Breast epithelium (tissue), 4 donors: ENCODE data around the gene ZSWIM7. TPM values are rescaled to one million over a fixed set of nuclear protein-coding genes. Genes with fewer than 3 reads are reported as not detected.

Source experiments
- DNase-seq, 2 donors: peaks; one replicate each; pipeline ENCODE4 v3.0.0-alpha.2; 2019; ENCODE audit warnings: low spot score in 2 of 2
- H3K27ac ChIP-seq, 2 donors: fragments of 200-600 bp; sonication (generic) in 1 of 2; one replicate each; pipeline ENCODE4 v1.5.1; 2016 to 2019; ENCODE audit warnings: mild to moderate bottlenecking in 1 of 2
- H3K27me3 ChIP-seq, 2 donors: fragments of 200-600 bp; sonication (generic) in 1 of 2; one replicate each; pipeline versions ENCODE4 v1.5.1 to v1.6.0; 2017 to 2019; ENCODE audit warnings: control low read depth in 1 of 2, mild to moderate bottlenecking in 1 of 2
- H3K36me3 ChIP-seq: fragments of 200-600 bp; one replicate; pipeline ENCODE4 v1.5.1; 2019
- H3K4me1 ChIP-seq, 2 donors: fragments of 200-600 bp; sonication (generic); one replicate each; pipeline ENCODE4 v1.5.1; 2016 to 2019; ENCODE audit warnings: control low read depth in 1 of 2
- H3K4me3 ChIP-seq, 3 donors: fragments of 200-600 bp; sonication (generic); 1 replicate in 2 of 3; 2 replicates in 1 of 3; pipeline ENCODE4 v1.5.1; 2016 to 2019; ENCODE audit warnings: mild to moderate bottlenecking in 3 of 3, moderate library complexity in 2 of 3
- H3K9me3 ChIP-seq, 2 donors: fragments of 200-600 bp; sonication (generic) in 1 of 2; one replicate each; pipeline ENCODE4 v1.5.1; 2016 to 2019; ENCODE audit warnings: control low read depth in 1 of 2
- CTCF ChIP-seq, 3 donors: fragments of 450-650 bp; IDR thresholded peaks; one replicate each; pipeline ENCODE4 v1.5.1; 2016 to 2017; ENCODE audit warnings: antibody characterized with exemption in 3 of 3, mild to moderate bottlenecking in 3 of 3, moderate library complexity in 3 of 3
- POLR2A ChIP-seq: fragments of 450-650 bp; IDR thresholded peaks from one replicate; pipeline ENCODE4 v1.6.1; 2016; ENCODE audit warnings: antibody characterized with exemption, mild to moderate bottlenecking, moderate library complexity
- POLR2AphosphoS5 ChIP-seq, 3 donors: sonication (generic); formaldehyde crosslinking; IDR thresholded peaks; one replicate each; pipeline ENCODE4 v1.6.1; 2017; ENCODE audit warnings: antibody characterized with exemption in 3 of 3
- intact Hi-C: fragments of 100-400 bp; cut with DNase I; formaldehyde crosslinking; loops from one replicate; pipeline ENCODE4 v1.15.1; 2023; ENCODE audit warnings: low total_unique reads
- total RNA-seq, 3 donors: library from RNA; depleted of rRNA; stranded (reverse); fragments of >200 nt; gene quantifications; one replicate each; pipeline ENCODE4 v1.1.0, GENCODE V29; 2016

ZSWIM7 gene, protein sequence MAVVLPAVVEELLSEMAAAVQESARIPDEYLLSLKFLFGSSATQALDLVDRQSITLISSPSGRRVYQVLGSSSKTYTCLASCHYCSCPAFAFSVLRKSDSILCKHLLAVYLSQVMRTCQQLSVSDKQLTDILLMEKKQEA
- total RNA-seq: 10 to 100 TPM; 19.7 to 20.9 (median 20.3) TPM

DNA sequence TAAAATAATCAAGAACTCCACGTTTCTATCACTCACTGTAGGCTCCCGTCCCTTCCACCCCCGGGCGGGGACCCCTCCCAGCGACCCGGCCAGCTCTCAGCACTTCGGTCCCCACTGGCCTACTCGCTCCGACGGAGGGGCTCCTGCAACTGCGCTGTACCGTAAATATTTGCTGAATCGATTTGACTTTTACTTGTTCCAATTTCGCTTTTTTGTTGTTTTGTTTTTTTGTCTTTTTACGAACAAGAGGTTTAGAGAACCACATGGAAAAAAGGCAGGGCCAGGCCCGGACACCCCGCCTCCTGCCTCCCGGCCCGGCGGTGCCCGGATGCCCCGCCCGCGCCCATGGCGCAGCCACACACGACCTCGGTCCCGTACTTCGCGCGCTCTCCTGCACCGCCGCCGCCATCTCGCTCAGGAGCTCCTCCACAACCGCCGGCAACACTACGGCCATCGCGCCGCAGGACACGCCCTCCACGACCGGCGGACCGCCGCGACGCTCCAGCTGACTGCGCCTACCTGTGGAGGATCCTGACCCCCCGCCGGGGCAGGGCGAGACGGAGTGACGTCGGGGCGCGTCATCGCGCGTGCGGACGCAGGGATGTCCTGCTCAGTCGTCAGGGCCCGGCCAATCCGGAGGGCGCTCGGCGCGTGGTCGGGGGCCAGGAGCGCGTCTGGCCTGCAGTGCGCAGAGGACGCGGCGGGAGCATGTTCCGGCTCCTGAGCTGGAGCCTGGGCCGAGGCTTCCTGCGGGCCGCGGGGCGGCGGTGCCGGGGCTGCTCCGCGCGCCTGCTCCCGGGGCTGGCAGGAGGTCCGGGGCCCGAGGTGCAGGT lies at the start of gene ZSWIM7, which contains the start of gene TTC19:
Gene ZSWIM7, minus strand, starts transcription at position 564 of the 833 bp plus-strand sequence. Its CDS starts 110 bp downstream, at position 454.
Gene TTC19, plus strand, starts transcription at position 684 of the 833 bp plus-strand sequence. Its CDS starts 25 bp downstream, at position 709.
- peaks cover 0 to 8% of the 10 kb centered on the region in 2 donors for H3K4me1 ChIP-seq
- no peaks in the 10 kb centered on the region for H3K36me3 ChIP-seq
- peak within 1 kb of the TSS; percentile 70 to 94 (median 81) for H3K4me3 ChIP-seq
- peak; percentile 96 to 97 for DNase-seq
- no peaks in the 10 kb centered on the region for H3K9me3 ChIP-seq
- H3K27ac ChIP-seq: peak within 1 kb of the TSS; percentile 95 to 96
- H3K27me3 ChIP-seq: no peaks in the 10 kb centered on the region
- intact Hi-C loops: no loop called here
- TF ChIP-seq CTCF (IDR thresholded peaks at IDR 0.05) (peak in 2 of 3 donors; percentile 7 to 15), POLR2AphosphoS5 (IDR thresholded peaks at IDR 0.05) (peak; percentile 95 to 98 (median 97)), POLR2A (peak; percentile 80)

GRCh38 chr17:16048811-16049449 lies 49.4 kb upstream of the ZSWIM7 start:
- no peaks in the 10 kb centered on the region for H3K9me3 ChIP-seq
- peak in 1 of 2 donors; percentile 56 for DNase-seq
- no peak overlapping the region for H3K4me3 ChIP-seq
- no peaks in the 10 kb centered on the region for H3K4me1 ChIP-seq
- intact Hi-C loops: no loop called here
- peaks cover 9% of the 10 kb centered on the region for H3K36me3 ChIP-seq
- no peaks in the 10 kb centered on the region for H3K27me3 ChIP-seq
- TF ChIP-seq POLR2AphosphoS5 (IDR thresholded peaks at IDR 0.05) (no peak), POLR2A (no peak)
- no peak overlapping the region for H3K27ac ChIP-seq

DNA sequence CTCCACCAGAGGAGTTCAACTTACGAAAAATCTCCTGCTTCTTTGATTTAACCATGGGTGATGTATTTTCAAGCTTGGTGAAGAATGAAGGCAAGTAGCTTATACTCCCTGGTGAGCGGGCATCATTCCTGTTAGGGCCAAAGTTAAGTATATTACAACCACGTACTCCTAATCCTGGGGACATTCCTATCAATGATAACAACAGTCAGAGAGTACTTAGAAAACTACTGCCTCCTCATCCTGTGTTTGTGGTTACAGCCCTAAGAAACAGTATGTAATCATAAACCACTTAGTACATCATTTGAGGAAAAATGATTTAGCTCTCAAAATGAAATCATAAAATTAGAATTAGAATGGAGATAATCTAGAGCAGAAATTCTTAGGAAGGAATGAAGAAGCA lies 47.5 kb upstream of the ZSWIM7 start:
- H3K4me3 ChIP-seq: no peak overlapping the region
- H3K9me3 ChIP-seq: no peaks in the 10 kb centered on the region
- peaks cover 9% of the 10 kb centered on the region for H3K36me3 ChIP-seq
- no peak overlapping the region for H3K27ac ChIP-seq
- no peaks in the 10 kb centered on the region for H3K4me1 ChIP-seq
- intact Hi-C loops: no loop called here
- TF ChIP-seq POLR2A (no peak), POLR2AphosphoS5 (IDR thresholded peaks at IDR 0.05) (no peak), CTCF (IDR thresholded peaks at IDR 0.05) (no peak)
- DNase-seq: no peak
- no peaks in the 10 kb centered on the region for H3K27me3 ChIP-seq

DNA sequence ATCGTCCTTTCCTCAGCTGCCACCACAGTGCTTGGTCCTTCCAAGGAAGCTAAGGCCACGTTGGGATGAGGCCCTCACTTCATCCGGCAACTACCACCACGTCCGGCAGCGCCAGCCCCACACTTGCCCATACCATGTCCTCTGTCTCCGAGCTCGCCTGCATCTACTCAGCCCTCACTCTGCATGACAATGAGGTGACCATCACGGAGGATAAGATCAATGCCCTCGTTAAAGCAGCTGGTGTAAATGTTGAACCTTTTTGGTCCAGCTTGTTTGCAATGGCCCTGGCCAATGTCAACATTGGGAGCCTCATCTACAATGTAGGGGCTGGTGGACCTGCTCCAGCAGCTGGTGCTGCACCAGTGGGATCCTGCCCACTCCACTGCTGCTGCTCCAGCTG lies 45.0 kb upstream of the ZSWIM7 start:
- Histone ChIP-seq H3K36me3 (peaks cover 9% of the 10 kb centered on the region), H3K4me3 (no peak overlapping the region), H3K27me3 (no peaks in the 10 kb centered on the region), H3K4me1 (no peaks in the 10 kb centered on the region), H3K9me3 (no peaks in the 10 kb centered on the region), H3K27ac (no peak overlapping the region)
- TF ChIP-seq POLR2AphosphoS5 (IDR thresholded peaks at IDR 0.05) (no peak), CTCF (IDR thresholded peaks at IDR 0.05) (no peak), POLR2A (no peak)
- DNase-seq: no peak
- intact Hi-C loops: no loop called here

- no peak for TF ChIP-seq CTCF (IDR thresholded peaks at IDR 0.05)
- no peak for TF ChIP-seq POLR2A
- no peak for TF ChIP-seq POLR2AphosphoS5 (IDR thresholded peaks at IDR 0.05)
- H3K36me3 ChIP-seq: no peaks in the 10 kb centered on the region
- DNase-seq: peak in 1 of 2 donors; percentile 32
- no peaks in the 10 kb centered on the region for H3K27me3 ChIP-seq
- no peaks in the 10 kb centered on the region for H3K4me1 ChIP-seq
- intact Hi-C loops: no loop called here
- H3K9me3 ChIP-seq: no peaks in the 10 kb centered on the region
- no peak overlapping the region for H3K4me3 ChIP-seq
- H3K27ac ChIP-seq: peak overlapping the region in 1 of 2 donors; percentile 38
These were observed 41.3 kb upstream of the ZSWIM7 start for GRCh38 chr17:16040710-16041251.
